ENCODE results near the gene EML1.

DNA sequence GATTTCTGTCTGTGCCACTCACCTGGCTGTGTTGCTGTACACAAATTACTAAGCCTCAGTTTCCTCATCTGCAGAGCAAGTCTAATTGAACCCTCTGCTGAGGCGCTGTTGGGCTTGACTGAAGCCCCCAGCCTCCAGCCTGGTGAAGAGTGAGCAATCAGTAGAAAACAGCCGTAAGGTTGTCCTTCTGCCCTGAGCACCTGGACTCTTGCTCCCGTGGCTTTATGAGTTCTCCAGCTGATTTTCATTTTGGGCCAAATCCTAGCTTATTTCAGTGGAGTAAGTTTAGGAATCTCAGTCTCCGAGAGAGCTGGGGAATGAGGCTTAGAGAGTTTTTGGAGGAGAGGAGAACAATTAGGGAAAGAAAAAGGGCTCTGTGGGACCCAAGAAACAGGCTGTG, 138.1 kb downstream of the EML1 start:
- TF ChIP-seq HNRNPUL1 (IDR thresholded peaks at IDR 0.05; ENCODE audit: low read depth, low read length) (no peak), CTCF (CRISPR knock-in tag; IDR thresholded peaks at IDR 0.05) (no peak), SMAD3 (CRISPR knock-in tag; IDR thresholded peaks at IDR 0.05) (no peak), YY1 (IDR thresholded peaks at IDR 0.05; ENCODE audit: insufficient read depth, insufficient replicate concordance, low read depth, low read length) (no peak), NONO (IDR thresholded peaks at IDR 0.05) (no peak), NONO (CRISPR knock-in tag; conservative IDR thresholded peaks at IDR 0.05) (no peak)
